ENCODE data around the gene PRKN. TPM values are rescaled to one million over a fixed set of nuclear protein-coding genes. Genes with fewer than 3 reads are reported as not detected.

The PRKN gene
- total and polyA plus RNA-seq, 2 experiments from 2014 or later, result 2.3 to 3.9 TPM

- Histone ChIP-seq H4K20me1 (ENCODE audit: insufficient read depth, poor library complexity, severe bottlenecking) (no peaks in the 10 kb centered on the region), H3K4me2 (no peak overlapping the region), H3K79me2 (no peaks in the 10 kb centered on the region), H3K4me3 (no peak overlapping the region), H3K4me1 (ENCODE audit: insufficient read depth) (no peaks in the 10 kb centered on the region), H3K36me3 (replicated peaks; ENCODE audit: insufficient read depth, low read depth) (no peaks in the 10 kb centered on the region), H3K27me3 (no peaks in the 10 kb centered on the region), H3K9me2 (replicated peaks; ENCODE audit: insufficient read depth) (no peaks in the 10 kb centered on the region), H3K27ac (no peak overlapping the region), H2AFZ (no peak overlapping the region), H3K9me3 (ENCODE audit: low read depth) (no peaks in the 10 kb centered on the region)
- DNase-seq (ENCODE audit: low spot score), result no peak
- TF ChIP-seq CTCF (IDR thresholded peaks at IDR 0.05; ENCODE audit: poor library complexity) (no peak), EZH2phosphoT487 (IDR thresholded peaks at IDR 0.05; ENCODE audit: low read depth, severe bottlenecking, unreplicated experiment) (no peak), EZH2 (IDR thresholded peaks at IDR 0.05; ENCODE audit: borderline replicate concordance) (no peak)
Measured at GRCh38 chr6:162591517-162591916, 136.0 kb downstream of the PRKN start.

- Histone ChIP-seq H3K4me3 (no peak overlapping the region), H2AFZ (no peak overlapping the region), H3K4me1 (ENCODE audit: insufficient read depth) (no peaks in the 10 kb centered on the region), H3K9me3 (ENCODE audit: low read depth) (no peaks in the 10 kb centered on the region), H4K20me1 (ENCODE audit: insufficient read depth, poor library complexity, severe bottlenecking) (no peaks in the 10 kb centered on the region), H3K27ac (no peak overlapping the region), H3K27me3 (no peaks in the 10 kb centered on the region), H3K36me3 (replicated peaks; ENCODE audit: insufficient read depth, low read depth) (no peaks in the 10 kb centered on the region), H3K9me2 (replicated peaks; ENCODE audit: insufficient read depth) (no peaks in the 10 kb centered on the region), H3K4me2 (no peak overlapping the region), H3K79me2 (no peaks in the 10 kb centered on the region)
- no peak for TF ChIP-seq CTCF (IDR thresholded peaks at IDR 0.05; ENCODE audit: poor library complexity)
- no peak for TF ChIP-seq EZH2 (IDR thresholded peaks at IDR 0.05; ENCODE audit: borderline replicate concordance)
- no peak for TF ChIP-seq EZH2phosphoT487 (IDR thresholded peaks at IDR 0.05; ENCODE audit: low read depth, severe bottlenecking, unreplicated experiment)
- DNase-seq (ENCODE audit: low spot score), result no peak
- 67% methylated on average over 3 of the region's 3 CpGs for WGBS (ENCODE audit: low lambda C conversion rate, missing lambda C conversion rate)
Measured at GRCh38 chr6:162581988-162582780, 145.4 kb downstream of the PRKN start.

DNA sequence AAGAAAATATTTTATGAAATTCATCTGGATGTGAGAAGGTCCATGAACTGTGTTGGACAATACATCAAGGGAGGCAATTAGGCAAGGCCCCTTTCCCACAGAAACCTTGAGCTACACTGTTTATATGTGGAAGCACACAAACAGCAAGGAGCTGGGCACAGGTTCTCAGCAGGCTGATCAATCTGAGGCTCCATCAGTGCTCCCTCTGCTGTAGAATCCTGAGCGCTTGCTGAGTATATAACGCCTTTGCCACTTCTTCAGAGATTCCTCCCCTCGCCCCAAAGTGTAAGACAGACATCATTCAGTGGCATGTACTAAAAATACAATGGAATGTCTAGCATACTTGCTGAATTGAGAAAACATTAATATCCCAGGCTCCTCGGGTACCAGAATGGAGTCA is 146.9 kb downstream of the PRKN start:
- H3K4me2 ChIP-seq, result no peak overlapping the region
- H3K27ac ChIP-seq, result no peak overlapping the region
- DNase-seq (ENCODE audit: low spot score), result no peak
- no peaks in the 10 kb centered on the region for H4K20me1 ChIP-seq (ENCODE audit: insufficient read depth, poor library complexity, severe bottlenecking)
- H3K4me3 ChIP-seq, result no peak overlapping the region
- WGBS (ENCODE audit: low lambda C conversion rate, missing lambda C conversion rate), result 77% methylated on average over 4 of the region's 4 CpGs
- no peaks in the 10 kb centered on the region for H3K9me2 ChIP-seq (replicated peaks; ENCODE audit: insufficient read depth)
- no peak overlapping the region for H2AFZ ChIP-seq
- no peaks in the 10 kb centered on the region for H3K27me3 ChIP-seq
- H3K9me3 ChIP-seq (ENCODE audit: low read depth), result no peaks in the 10 kb centered on the region
- no peaks in the 10 kb centered on the region for H3K79me2 ChIP-seq
- H3K36me3 ChIP-seq (replicated peaks; ENCODE audit: insufficient read depth, low read depth), result no peaks in the 10 kb centered on the region
- TF ChIP-seq CTCF (IDR thresholded peaks at IDR 0.05; ENCODE audit: poor library complexity), result no peak
- no peaks in the 10 kb centered on the region for H3K4me1 ChIP-seq (ENCODE audit: insufficient read depth)
